Activated CD4-positive, alpha-beta T cell treated with anti-CD3 and anti-CD28 coated beads for 36 hours (primary cell): ENCODE measurements around the gene ARMS2. TPM values are rescaled to one million over a fixed set of nuclear protein-coding genes. Genes with fewer than 3 reads are reported as not detected.

Experiments
- ATAC-seq: fragments of 200-7000 bp; cut with Tn5 transposase; one replicate; pipeline ENCODE4 v1.10.0; 2021; ENCODE audit warnings: mild to moderate bottlenecking, moderate library complexity
- CTCF ChIA-PET: fragments of 350-600 bp; sonication (Branson Sonifier 250); formaldehyde crosslinking; loops from one replicate; lab custom pipeline; 2021; ENCODE audit warnings: antibody characterized with exemption; lab: Charles Lee
- POLR2A ChIA-PET: fragments of 350-600 bp; sonication (Branson Sonifier 250); formaldehyde crosslinking; loops from one replicate; lab custom pipeline; 2021; ENCODE audit warnings: antibody characterized with exemption, inconsistent platforms; lab: Charles Lee
- DNase-seq: peaks from one replicate; pipeline ENCODE4 v3.0.0-alpha.2; 2020
- H3K27ac Mint-ChIP-seq: one replicate; pipeline ENCODE4 v1.8.0; 2021; ENCODE audit warnings: mixed read lengths
- H3K27me3 Mint-ChIP-seq: one replicate; pipeline ENCODE4 v1.8.0; 2021; ENCODE audit warnings: mixed read lengths
- H3K36me3 Mint-ChIP-seq: one replicate; pipeline ENCODE4 v1.8.0; 2021; ENCODE audit warnings: low read depth, mixed read lengths
- H3K4me1 Mint-ChIP-seq: one replicate; pipeline ENCODE4 v1.8.0; 2021; ENCODE audit warnings: mixed read lengths
- H3K4me3 Mint-ChIP-seq: one replicate; pipeline ENCODE4 v1.8.0; 2021; ENCODE audit warnings: mild to moderate bottlenecking, moderate library complexity, mixed read lengths
- H3K9me3 Mint-ChIP-seq: one replicate; pipeline ENCODE4 v1.8.0; 2021; ENCODE audit warnings: low read depth, mixed read lengths
- intact Hi-C, 2 experiments: fragments of 100-400 bp; cut with DNase I in 1 of 2; cut with micrococcal nuclease in 1 of 2; formaldehyde crosslinking; loops; one replicate each; pipeline versions ENCODE4 v1.14.2 to v1.15.1; 2022 to 2024; cut with DNase I, micrococcal nuclease
- total RNA-seq, 2 experiments: library from RNA; stranded (reverse); gene quantifications; one replicate each; pipeline ENCODE4 v1.2.3, GENCODE V29; 2021

The ARMS2 gene
- total RNA-seq, 2 experiments from 2014 or later, result not detected

DNA sequence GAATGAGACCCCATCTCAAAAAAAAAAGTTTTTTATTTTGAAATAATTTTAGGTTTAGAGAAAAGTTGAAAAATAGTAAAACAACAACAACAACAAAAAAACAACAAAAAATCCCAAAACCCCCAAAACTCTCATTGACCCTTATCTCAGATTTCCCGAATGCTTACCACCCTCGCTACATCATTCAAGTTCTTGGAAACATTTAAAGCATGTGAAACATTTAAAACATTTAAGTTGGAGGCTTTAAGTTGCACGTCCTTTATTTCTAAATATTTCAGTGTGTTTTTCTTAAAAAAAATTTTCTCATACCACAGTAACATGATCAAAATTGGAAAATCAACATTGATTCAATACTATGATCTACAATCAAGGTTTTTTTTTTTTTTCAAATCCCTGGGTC lies 382 bp upstream of the ARMS2 start:
- Mint-ChIP-seq H3K9me3 (no peaks in the 10 kb centered on the region), H3K36me3 (no peaks in the 10 kb centered on the region), H3K27me3 (peaks cover 19% of the 10 kb centered on the region), H3K4me3 (no peak overlapping the region), H3K4me1 (no peaks in the 10 kb centered on the region), H3K27ac (no peak overlapping the region)
- intact Hi-C loops, result no loop called here
- CTCF ChIA-PET, result interaction anchor here (0.6 to 1.6 kb wide), 4 partner anchors 87 to 280 kb away, joined by 3 to 4 read pairs (median 3); no protein-coding TSS in a partner anchor
- ATAC-seq (no peak), DNase-seq (no peak)
- POLR2A ChIA-PET, result no interaction called here

DNA sequence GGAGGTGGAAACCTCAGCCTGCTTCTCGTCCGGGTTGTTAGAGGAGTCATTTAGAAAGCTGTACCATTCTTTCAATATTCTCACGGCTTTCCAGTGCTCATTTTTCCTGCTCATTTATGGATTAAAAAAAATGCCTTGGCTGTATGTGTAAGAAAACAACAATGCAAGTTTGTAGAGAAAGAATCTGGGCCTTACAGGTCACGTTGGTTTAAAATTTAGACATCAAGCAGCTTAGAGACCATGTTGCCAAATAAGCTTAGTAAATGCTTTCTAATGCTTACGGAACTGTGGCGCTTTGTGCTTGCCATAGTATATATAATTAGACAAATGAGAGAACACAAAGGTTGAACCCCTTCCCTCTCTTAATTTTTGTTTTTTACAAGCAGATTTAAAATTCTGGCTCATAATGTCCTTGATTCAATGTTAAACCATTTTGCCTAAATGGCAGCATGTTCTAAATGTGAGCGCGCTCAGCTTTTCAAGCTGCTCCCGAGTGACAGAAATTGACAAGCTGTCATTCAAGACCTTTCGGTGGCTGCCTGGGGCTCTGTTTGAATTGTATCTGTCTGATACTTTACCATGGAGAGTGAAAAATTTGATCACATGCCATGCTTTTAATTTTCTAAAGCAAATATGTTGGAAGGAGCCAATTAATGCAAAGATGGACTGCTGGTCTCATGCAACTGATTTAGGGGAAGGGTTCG lies 1.1 kb downstream of the ARMS2 start:
- Mint-ChIP-seq H3K4me1 (peaks cover under 1% of the 10 kb centered on the region), H3K27me3 (peaks cover 29% of the 10 kb centered on the region), H3K36me3 (no peaks in the 10 kb centered on the region), H3K4me3 (no peak overlapping the region), H3K9me3 (no peaks in the 10 kb centered on the region), H3K27ac (no peak overlapping the region)
- ATAC-seq (no peak), DNase-seq (no peak)
- intact Hi-C loops, result no loop called here
- POLR2A ChIA-PET, result no interaction called here
- CTCF ChIA-PET, result interaction anchor here (0.6 to 1.6 kb wide), 2 partner anchors 157 to 835 kb away, joined by 3 read pairs; no protein-coding TSS in a partner anchor

DNA sequence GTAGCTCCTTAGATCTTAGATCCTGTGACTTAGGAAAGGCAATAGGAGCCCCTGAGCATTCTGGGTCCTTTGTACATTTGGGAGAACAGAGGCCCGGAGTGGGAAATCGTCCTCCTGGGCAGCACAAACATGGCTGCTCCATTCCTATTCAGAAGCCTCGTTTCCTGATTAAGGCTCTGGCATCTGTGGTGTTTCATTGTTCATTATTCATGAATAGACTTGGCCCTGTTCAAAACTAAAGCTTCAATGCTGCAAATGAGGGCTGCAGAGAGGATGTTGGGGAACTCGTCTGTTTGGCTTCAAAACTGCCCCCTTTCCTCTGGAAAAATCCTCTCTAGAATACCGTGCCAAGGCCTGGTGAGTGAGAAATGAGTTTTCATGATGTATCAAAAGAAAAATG lies 3.5 kb downstream of the ARMS2 start:
- Mint-ChIP-seq H3K4me1 (peaks cover 9% of the 10 kb centered on the region), H3K27ac (no peak overlapping the region), H3K4me3 (no peak overlapping the region), H3K27me3 (peaks cover 36% of the 10 kb centered on the region), H3K9me3 (no peaks in the 10 kb centered on the region), H3K36me3 (no peaks in the 10 kb centered on the region)
- DNase-seq (no peak), ATAC-seq (no peak)
- CTCF ChIA-PET, result no interaction called here
- intact Hi-C loops, result no loop called here
- POLR2A ChIA-PET, result no interaction called here

DNA sequence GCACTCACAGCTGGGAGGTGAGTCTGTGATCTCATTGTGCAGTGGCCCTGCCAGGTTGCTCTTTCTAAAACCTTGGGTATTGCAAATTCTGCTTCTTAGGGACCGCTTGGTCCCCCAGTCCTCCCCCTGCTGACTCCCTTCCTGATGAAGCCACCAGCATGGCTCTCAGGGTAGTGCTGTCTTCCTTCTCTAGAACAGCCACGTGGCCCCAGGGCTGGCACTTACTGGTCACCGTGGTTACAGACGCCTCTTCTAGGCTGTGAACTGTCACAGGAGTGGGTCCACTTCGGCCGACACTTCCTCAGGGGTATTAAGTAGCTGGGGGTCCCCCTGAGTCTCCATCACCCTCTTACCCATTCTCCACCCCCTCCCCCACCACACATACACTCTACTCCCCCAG lies 4.2 kb downstream of the ARMS2 start:
- intact Hi-C loops, result no loop called here
- DNase-seq (no peak), ATAC-seq (no peak)
- Mint-ChIP-seq H3K36me3 (no peaks in the 10 kb centered on the region), H3K9me3 (no peaks in the 10 kb centered on the region), H3K27ac (no peak overlapping the region), H3K4me3 (no peak overlapping the region), H3K4me1 (peaks cover 9% of the 10 kb centered on the region), H3K27me3 (peaks cover 44% of the 10 kb centered on the region)
- ChIA-PET CTCF (no interaction called here), POLR2A (no interaction called here)

DNA sequence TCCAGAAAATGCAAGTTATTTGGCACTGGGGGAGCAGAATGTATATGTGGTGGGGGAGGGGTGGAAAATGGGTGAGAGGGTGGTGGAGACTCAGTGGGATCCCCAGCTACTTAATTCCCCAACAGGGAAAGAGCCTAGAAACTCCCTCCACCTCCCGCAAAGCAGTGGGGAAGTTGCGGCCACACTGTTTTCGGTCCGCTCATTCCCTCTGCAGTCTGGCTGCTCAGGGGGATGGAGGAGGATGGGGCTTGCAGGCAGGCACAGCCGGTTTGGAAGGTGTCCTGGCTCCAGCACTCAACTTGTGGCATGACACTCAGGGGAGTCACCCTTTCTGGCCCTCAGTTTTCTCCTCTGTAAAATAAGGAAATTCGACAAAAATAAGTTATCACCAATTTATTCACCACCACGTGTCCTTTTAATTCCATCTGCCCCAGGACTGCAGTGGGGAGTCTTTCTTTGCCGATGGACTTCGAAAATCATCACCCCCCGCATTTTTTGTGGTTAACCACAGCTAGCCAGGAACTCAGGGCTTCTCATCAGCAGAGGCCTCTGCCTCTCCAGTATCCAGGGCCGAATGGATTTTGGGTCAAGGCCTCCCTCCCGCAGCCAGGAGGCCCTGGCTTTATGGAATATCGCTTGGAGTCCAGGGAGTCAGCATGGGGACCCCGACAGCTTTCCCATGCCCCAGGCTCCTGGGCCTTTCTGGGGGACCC lies 5.3 kb downstream of the ARMS2 start:
- Mint-ChIP-seq H3K9me3 (no peaks in the 10 kb centered on the region), H3K36me3 (no peaks in the 10 kb centered on the region), H3K27me3 (peaks cover 49% of the 10 kb centered on the region), H3K4me1 (peaks cover 9% of the 10 kb centered on the region), H3K27ac (no peak overlapping the region), H3K4me3 (no peak overlapping the region)
- intact Hi-C loops, result no loop called here
- POLR2A ChIA-PET, result no interaction called here
- DNase-seq, result no peak
- no peak for ATAC-seq
- CTCF ChIA-PET, result no interaction called here

DNA sequence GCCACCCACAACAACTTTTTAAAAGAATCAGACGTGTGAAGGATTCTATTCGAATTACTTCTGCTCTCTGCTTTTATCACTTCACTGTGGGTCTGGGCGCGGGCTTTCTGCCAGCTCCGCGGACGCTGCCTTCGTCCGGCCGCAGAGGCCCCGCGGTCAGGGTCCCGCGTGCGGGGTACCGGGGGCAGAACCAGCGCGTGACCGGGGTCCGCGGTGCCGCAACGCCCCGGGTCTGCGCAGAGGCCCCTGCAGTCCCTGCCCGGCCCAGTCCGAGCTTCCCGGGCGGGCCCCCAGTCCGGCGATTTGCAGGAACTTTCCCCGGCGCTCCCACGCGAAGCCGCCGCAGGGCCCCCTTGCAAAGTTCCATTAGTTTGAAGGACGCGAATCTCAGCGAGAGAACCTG lies 6.4 kb downstream of the ARMS2 start:
- H3K4me3 Mint-ChIP-seq, result peak overlapping the region; percentile 6
- no peaks in the 10 kb centered on the region for H3K36me3 Mint-ChIP-seq

DNA sequence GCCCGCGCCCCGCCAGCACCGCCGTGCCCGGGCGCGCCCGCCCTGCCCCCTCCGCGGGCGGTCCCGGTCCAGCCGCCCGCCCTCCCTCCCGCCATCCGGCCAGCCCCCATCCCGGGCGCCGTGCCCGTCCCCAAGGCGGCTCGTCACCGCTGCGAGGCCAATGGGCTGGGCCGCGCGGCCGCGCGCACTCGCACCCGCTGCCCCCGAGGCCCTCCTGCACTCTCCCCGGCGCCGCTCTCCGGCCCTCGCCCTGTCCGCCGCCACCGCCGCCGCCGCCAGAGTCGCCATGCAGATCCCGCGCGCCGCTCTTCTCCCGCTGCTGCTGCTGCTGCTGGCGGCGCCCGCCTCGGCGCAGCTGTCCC lies 6.9 kb downstream of the ARMS2 start, which contains the start of gene HTRA1:
Gene HTRA1, plus strand, starts transcription at position 187 of the 362 bp plus-strand sequence. Its CDS starts 100 bp downstream, at position 287.
- CTCF ChIA-PET, result interaction anchor here (0.9 to 1.6 kb wide), 2 partner anchors 26 to 162 kb away, joined by 3 to 4 read pairs; no protein-coding TSS in a partner anchor
- peak within 1 kb of the TSS; percentile 63 for H3K4me3 Mint-ChIP-seq
- POLR2A ChIA-PET, result no interaction called here
- ATAC-seq (no peak), DNase-seq (peak; percentile 15)
- no peak within 1 kb of the TSS for H3K27ac Mint-ChIP-seq
- H3K9me3 Mint-ChIP-seq, result no peaks in the 10 kb centered on the region
- intact Hi-C loops, result no loop called here
- H3K27me3 Mint-ChIP-seq, result peaks cover 58% of the 10 kb centered on the region
- H3K36me3 Mint-ChIP-seq, result no peaks in the 10 kb centered on the region
- H3K4me1 Mint-ChIP-seq, result peaks cover 9% of the 10 kb centered on the region

More for the DNA sequence above, 6.4 kb downstream of the ARMS2 start:
- DNase-seq (no peak), ATAC-seq (no peak)
- Mint-ChIP-seq H3K9me3 (no peaks in the 10 kb centered on the region), H3K27me3 (peaks cover 58% of the 10 kb centered on the region), H3K27ac (no peak overlapping the region), H3K4me1 (peaks cover 9% of the 10 kb centered on the region)
- intact Hi-C loops, result no loop called here
- CTCF ChIA-PET, result interaction anchor here (0.6 kb wide), 1 partner anchor 940 kb away, joined by 3 read pairs; no protein-coding TSS in a partner anchor
- POLR2A ChIA-PET, result no interaction called here

DNA sequence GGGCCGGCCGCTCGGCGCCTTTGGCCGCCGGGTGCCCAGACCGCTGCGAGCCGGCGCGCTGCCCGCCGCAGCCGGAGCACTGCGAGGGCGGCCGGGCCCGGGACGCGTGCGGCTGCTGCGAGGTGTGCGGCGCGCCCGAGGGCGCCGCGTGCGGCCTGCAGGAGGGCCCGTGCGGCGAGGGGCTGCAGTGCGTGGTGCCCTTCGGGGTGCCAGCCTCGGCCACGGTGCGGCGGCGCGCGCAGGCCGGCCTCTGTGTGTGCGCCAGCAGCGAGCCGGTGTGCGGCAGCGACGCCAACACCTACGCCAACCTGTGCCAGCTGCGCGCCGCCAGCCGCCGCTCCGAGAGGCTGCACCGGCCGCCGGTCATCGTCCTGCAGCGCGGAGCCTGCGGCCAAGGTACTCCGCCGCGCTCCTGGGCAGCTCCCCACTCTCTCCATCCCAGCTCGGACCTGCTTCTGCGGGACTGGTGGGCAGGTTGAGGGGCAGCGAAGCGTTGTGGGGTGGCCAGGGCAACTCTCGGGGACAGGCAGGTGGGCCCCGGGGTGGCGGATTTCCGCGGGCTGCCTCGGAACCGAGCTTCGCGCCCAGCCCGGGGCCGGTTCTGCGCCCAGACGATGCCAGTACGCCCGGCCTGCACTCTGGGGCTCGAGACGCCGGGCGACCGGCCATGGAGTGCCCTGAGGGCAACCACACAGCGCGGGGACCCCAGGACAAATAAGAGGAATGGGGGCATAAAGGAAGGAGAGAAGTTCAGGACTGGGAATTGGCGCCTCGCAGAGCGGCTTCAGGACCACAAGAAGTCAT lies 7.5 kb downstream of the ARMS2 start:
- POLR2A ChIA-PET, result no interaction called here
- Mint-ChIP-seq H3K4me3 (peak overlapping the region; percentile 63), H3K4me1 (peaks cover 9% of the 10 kb centered on the region), H3K36me3 (no peaks in the 10 kb centered on the region), H3K9me3 (no peaks in the 10 kb centered on the region), H3K27me3 (peaks cover 57% of the 10 kb centered on the region), H3K27ac (no peak overlapping the region)
- intact Hi-C loops, result no loop called here
- CTCF ChIA-PET, result interaction anchor here (0.9 to 1.6 kb wide), 2 partner anchors 26 to 163 kb away, joined by 3 to 4 read pairs; no protein-coding TSS in a partner anchor
- ATAC-seq (peak; percentile 55), DNase-seq (peak; percentile 28)

DNA sequence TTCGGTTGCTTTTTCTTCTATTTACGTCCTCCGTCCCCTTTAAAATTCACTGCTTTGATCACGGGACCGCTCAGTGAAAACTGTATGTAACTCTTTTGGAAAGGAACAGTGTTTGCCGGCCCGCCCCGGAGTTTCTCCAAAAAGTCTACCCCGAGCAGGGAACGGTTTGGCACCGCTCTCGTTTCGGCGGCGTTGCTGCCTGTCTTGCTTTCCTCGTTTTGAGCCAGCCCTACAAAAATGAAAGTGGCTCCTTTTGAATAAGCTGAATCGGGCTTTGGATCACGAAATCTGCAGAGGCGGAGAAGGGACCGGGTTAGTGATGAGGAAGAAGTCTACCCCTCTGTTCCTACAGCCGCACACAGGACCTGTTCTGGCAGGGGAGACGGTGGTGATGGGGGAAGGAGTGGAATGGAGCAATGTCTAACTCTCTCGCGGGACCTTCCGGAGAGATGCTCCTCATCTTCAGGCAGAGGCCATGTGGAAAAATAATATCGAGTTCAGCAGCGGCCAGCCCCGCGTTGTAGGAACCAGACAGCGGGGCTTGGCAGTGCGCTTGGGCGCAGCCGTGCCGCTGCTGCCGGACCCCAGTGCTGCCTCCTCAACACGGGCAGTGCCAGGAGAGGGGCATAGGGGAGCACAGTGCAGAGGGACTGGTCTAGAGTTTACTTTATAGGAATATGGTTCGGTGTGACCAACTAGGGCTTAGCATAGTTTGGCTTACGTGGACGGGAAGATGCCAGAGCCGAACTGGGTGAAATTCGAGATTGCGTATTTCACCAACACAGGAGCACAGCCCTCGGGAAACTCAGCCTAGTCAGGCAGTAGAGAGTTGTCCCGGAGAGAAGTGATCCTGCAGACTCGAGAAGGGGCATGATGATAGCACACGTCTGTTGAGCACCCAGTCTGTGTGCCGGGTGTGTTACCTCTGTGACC lies 8.3 kb downstream of the ARMS2 start:
- intact Hi-C loops, result no loop called here
- no peak overlapping the region for H3K27ac Mint-ChIP-seq
- peaks cover 9% of the 10 kb centered on the region for H3K4me1 Mint-ChIP-seq
- ChIA-PET POLR2A (no interaction called here), CTCF (interaction anchor here (1.6 kb wide), 1 partner anchor 164 kb away, joined by 4 read pairs; no protein-coding TSS in a partner anchor)
- no peaks in the 10 kb centered on the region for H3K9me3 Mint-ChIP-seq
- DNase-seq (peak; percentile 38), ATAC-seq (peak; percentile 43)
- peak overlapping the region; percentile 63 for H3K4me3 Mint-ChIP-seq
- H3K27me3 Mint-ChIP-seq, result peaks cover 59% of the 10 kb centered on the region
- H3K36me3 Mint-ChIP-seq, result no peaks in the 10 kb centered on the region

DNA sequence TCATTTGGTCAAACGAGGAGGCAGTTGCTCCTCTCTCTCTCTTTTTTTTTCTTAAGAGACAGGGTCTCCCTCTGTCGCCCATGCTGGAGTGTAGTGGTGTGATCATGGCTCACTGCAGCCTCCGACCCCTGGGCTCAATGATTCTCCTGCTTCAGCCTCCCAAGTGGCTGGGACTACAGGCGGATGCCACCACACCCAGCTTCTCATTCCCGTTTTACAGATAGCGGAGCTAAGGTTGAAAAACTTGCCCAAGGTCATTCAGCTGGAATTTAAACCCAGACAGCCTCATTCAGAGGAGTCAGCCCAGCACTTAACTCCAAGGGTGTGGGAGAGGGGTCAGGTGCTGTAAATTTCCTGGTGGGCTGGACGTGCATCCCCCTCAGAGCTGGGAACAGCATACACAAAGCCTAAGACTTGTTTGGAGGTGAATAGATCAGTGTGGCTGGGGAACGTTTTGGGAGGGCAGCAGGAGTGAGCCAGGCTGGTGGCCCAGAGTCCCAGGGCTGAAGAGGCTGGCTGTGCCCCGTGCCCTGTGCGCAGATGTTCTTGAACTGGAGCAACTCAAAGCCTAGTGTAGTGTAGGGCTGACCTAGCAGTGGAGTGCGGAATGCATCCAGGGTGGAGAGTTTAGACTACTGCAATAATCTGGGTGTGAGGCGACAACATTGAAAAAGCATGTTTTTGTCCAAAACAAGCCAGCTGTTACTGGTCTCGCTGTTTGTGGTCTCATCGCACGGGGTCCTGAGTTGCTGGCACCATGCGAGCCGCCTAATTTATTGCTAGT lies 9.2 kb downstream of the ARMS2 start:
- Mint-ChIP-seq H3K27me3 (peaks cover 54% of the 10 kb centered on the region), H3K4me3 (no peak overlapping the region), H3K4me1 (peaks cover 9% of the 10 kb centered on the region), H3K9me3 (no peaks in the 10 kb centered on the region), H3K27ac (no peak overlapping the region), H3K36me3 (no peaks in the 10 kb centered on the region)
- ATAC-seq, result no peak
- POLR2A ChIA-PET, result no interaction called here
- no peak for DNase-seq
- intact Hi-C loops, result no loop called here
- CTCF ChIA-PET, result no interaction called here
